Mesothelial cell of epicardium (in vitro differentiated cells): ENCODE measurements around the gene ZBTB43. TPM values are rescaled to one million over a fixed set of nuclear protein-coding genes. Genes with fewer than 3 reads are reported as not detected.
A peak's percentile ranks its signal among the peaks of the same experiment; 100 is the strongest.
"Not testable (repeated sequence)": the region's sequence is repeated elsewhere in the genome, so short reads cannot be mapped to it uniquely, and the experiment has no call there.

Experiments
- DNase-seq, 2 experiments: peaks; one replicate each; pipeline ENCODE4 v3.0.0; 2021; ENCODE audit warnings: low spot score in 2 of 2; ENCODE audit not compliant: unreplicated experiment in 2 of 2
- H3K27ac Mint-ChIP-seq: 2 replicates; pipeline ENCODE4 v1.8.0; 2021; ENCODE audit warnings: mixed read lengths
- H3K27me3 Mint-ChIP-seq: 2 replicates; pipeline ENCODE4 v1.8.0; 2021; ENCODE audit warnings: low read depth, mixed read lengths
- H3K36me3 Mint-ChIP-seq: 2 replicates; pipeline ENCODE4 v1.8.0; 2021; ENCODE audit warnings: mixed read lengths
- H3K4me1 Mint-ChIP-seq: 2 replicates; pipeline ENCODE4 v1.8.0; 2021; ENCODE audit warnings: mixed read lengths
- H3K4me3 Mint-ChIP-seq: 2 replicates; pipeline ENCODE4 v1.8.0; 2021; ENCODE audit warnings: mild to moderate bottlenecking, moderate library complexity, mixed read lengths
- H3K9me3 Mint-ChIP-seq: 2 replicates; pipeline ENCODE4 v1.8.0; 2021; ENCODE audit warnings: mixed read lengths
- total RNA-seq: library from RNA; stranded (reverse); gene quantifications from 3 replicates; pipeline ENCODE4 v1.2.1, GENCODE V29; 2021
- TF ChIP-seq, protein P1 (sequence below): fragments of 200-600 bp; sonication (generic); IDR thresholded peaks from one replicate; pipeline ENCODE4 v1.5.0; 2021; ENCODE audit warnings: antibody characterized with exemption; ENCODE audit not compliant: unreplicated experiment

The ZBTB43 gene
- total RNA-seq, 1 donor from 2014 or later: 21.4 TPM

DNA sequence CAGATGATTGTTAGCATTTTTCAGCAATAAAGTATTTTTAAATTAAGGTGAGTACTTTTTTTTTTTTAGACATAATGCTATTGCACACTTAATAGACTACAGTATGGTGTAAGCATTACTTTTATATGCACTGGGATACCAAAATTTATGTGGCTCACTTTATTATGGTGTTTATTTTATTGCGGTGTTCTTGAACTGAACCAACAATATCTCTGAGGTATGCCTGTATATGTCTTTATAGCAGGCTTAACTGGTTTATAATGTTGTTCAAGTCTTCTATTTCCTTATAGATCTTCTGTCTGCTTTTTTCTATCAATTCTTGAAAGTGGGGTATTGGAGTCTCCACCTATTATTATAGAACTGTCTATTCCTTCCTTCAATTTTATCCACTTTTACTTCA is 18.0 kb downstream of the ZBTB43 start:
- Mint-ChIP-seq H3K27ac (no peak overlapping the region), H3K4me1 (no peaks in the 10 kb centered on the region), H3K9me3 (peaks cover 17% of the 10 kb centered on the region), H3K4me3 (no peak overlapping the region), H3K27me3 (no peaks in the 10 kb centered on the region), H3K36me3 (peaks cover 56% of the 10 kb centered on the region)
- TF ChIP-seq, protein P1, sequence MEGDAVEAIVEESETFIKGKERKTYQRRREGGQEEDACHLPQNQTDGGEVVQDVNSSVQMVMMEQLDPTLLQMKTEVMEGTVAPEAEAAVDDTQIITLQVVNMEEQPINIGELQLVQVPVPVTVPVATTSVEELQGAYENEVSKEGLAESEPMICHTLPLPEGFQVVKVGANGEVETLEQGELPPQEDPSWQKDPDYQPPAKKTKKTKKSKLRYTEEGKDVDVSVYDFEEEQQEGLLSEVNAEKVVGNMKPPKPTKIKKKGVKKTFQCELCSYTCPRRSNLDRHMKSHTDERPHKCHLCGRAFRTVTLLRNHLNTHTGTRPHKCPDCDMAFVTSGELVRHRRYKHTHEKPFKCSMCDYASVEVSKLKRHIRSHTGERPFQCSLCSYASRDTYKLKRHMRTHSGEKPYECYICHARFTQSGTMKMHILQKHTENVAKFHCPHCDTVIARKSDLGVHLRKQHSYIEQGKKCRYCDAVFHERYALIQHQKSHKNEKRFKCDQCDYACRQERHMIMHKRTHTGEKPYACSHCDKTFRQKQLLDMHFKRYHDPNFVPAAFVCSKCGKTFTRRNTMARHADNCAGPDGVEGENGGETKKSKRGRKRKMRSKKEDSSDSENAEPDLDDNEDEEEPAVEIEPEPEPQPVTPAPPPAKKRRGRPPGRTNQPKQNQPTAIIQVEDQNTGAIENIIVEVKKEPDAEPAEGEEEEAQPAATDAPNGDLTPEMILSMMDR: no peak
- DNase-seq: no peak

DNA sequence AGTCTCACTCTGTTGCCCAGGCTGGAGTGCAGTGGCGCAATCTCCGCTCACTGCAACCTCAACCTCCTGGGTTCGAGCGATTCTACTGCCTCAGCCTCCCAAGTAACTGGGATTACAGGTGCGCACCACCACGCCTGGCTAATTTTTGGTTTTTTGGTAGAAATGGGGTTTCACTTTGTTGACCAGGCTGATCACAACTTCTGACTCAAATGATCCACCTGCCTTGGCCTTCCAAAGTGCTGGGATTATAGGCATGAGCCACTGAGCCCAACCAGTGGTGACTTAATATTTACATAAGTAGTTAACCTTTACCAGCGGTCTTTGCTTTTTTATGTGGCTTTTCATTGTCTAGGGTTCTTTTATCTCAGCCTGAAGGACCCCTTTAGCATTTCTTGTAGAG is 19.2 kb downstream of the ZBTB43 start:
- not testable (repeated sequence) for H3K27ac Mint-ChIP-seq

GRCh38 chr9:126827227-126827626 is 22.4 kb downstream of the ZBTB43 start:
- H3K9me3 Mint-ChIP-seq: no peaks in the 10 kb centered on the region
- peaks cover 36% of the 10 kb centered on the region for H3K36me3 Mint-ChIP-seq
- H3K27ac Mint-ChIP-seq: no peak overlapping the region
- no peaks in the 10 kb centered on the region for H3K27me3 Mint-ChIP-seq
- peaks cover 2% of the 10 kb centered on the region for H3K4me1 Mint-ChIP-seq
- TF ChIP-seq, protein P1: no peak
- DNase-seq: no peak
- no peak overlapping the region for H3K4me3 Mint-ChIP-seq

More for the DNA sequence above, 19.2 kb downstream of the ZBTB43 start:
- not testable (repeated sequence) for H3K27me3 Mint-ChIP-seq, DNase-seq, H3K4me1 Mint-ChIP-seq, H3K9me3 Mint-ChIP-seq, H3K4me3 Mint-ChIP-seq
- peaks cover 46% of the 10 kb centered on the region for H3K36me3 Mint-ChIP-seq

- Mint-ChIP-seq H3K4me3 (no peak overlapping the region), H3K4me1 (peaks cover 2% of the 10 kb centered on the region), H3K27ac (no peak overlapping the region), H3K36me3 (peaks cover 44% of the 10 kb centered on the region), H3K27me3 (no peaks in the 10 kb centered on the region), H3K9me3 (no peaks in the 10 kb centered on the region)
- DNase-seq: no peak
- TF ChIP-seq, protein P1: no peak
Measured at GRCh38 chr9:126829035-126829434, 24.2 kb downstream of the ZBTB43 start.

GRCh38 chr9:126830827-126831226 is 26.0 kb downstream of the ZBTB43 start:
- no peaks in the 10 kb centered on the region for H3K9me3 Mint-ChIP-seq
- TF ChIP-seq, protein P1: no peak
- peaks cover 2% of the 10 kb centered on the region for H3K4me1 Mint-ChIP-seq
- no peaks in the 10 kb centered on the region for H3K27me3 Mint-ChIP-seq
- H3K4me3 Mint-ChIP-seq: no peak overlapping the region
- H3K36me3 Mint-ChIP-seq: peaks cover 44% of the 10 kb centered on the region
- DNase-seq: peak in 1 of 2 experiments; percentile 17
- H3K27ac Mint-ChIP-seq: no peak overlapping the region

- TF ChIP-seq, protein P1: no peak
- no peaks in the 10 kb centered on the region for H3K27me3 Mint-ChIP-seq
- H3K4me3 Mint-ChIP-seq: no peak overlapping the region
- H3K9me3 Mint-ChIP-seq: no peaks in the 10 kb centered on the region
- H3K36me3 Mint-ChIP-seq: peaks cover 45% of the 10 kb centered on the region
- H3K27ac Mint-ChIP-seq: no peak overlapping the region
- no peak for DNase-seq
- peaks cover 2% of the 10 kb centered on the region for H3K4me1 Mint-ChIP-seq
Measured at GRCh38 chr9:126832440-126832839, 27.6 kb downstream of the ZBTB43 start.
